Measurements from ENCODE around the gene SMYD2.

DNA sequence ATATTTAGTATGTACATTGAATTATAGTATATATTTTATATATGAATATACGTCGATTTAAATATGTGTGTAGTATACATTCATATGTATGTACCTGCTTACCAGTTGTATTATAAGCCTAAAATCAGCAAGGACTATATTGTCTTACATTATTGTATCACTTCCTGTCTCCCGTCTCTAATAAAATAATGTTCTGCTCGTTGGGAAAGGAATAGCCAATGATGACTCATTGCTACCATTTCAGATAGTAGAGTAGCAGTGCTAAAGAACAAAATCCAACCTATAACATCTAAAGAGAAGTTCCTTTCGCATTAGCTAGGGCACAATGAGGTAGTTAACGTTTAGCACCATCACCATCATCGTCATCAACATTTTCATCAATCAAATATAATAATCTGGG lies 39.9 kb upstream of the SMYD2 start:
- TF ChIP-seq CTCF (IDR thresholded peaks at IDR 0.05) (no peak), POLR2A (IDR thresholded peaks at IDR 0.05) (no peak)
